DMS153 treated with DMSO at 0.1 percent for 48 hours (cell line): ENCODE results near the gene CACNA2D2.

Source experiments
- DNase-seq: peaks from one replicate; lab custom pipeline; 2025; ENCODE audit not compliant: unreplicated experiment; lab: John Stamatoyannopoulos, UW

The CACNA2D2 gene

DNA sequence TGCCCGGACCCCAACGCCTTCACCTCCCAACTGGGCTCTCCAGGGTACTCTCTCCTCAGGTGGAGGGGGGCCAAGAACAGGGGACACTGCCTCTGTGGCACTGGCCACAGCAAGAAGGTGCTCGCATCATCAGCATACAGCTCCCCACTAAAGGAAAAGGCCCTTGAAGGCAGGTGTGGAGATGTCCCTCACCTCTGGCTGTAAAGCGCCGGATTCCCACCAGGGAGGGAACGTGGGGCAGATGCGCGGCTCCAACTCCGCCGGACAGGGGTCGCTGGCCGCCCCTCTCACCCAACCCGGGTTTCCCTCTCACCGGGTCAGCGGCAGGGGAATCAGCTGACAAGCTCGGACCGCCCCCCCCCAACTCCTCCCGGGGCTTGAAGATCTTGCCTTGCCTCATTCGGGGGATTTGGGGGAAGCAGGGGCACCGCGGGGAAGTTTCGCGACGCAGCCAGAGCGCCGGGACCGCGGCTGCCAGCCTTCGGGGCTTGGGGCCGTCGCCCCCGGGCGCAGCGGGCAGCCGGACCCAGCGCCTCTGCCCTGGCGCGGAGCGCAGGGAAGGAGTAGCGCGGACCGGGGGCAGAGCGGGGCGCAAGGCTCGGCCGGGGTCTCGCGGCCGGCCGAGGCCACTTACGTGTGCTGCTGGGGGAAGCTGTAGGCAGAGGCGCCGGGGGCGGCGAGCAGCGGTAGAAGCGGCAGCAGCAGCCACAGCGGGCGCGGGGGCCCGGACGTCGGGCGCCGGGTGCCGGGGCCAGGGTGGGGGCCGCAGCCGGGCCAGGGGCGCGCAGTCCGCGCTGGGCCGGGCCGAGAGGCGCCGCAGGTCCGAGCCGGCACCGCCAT is 630 bp downstream of the CACNA2D2 start:
- no peak for DNase-seq

DNA sequence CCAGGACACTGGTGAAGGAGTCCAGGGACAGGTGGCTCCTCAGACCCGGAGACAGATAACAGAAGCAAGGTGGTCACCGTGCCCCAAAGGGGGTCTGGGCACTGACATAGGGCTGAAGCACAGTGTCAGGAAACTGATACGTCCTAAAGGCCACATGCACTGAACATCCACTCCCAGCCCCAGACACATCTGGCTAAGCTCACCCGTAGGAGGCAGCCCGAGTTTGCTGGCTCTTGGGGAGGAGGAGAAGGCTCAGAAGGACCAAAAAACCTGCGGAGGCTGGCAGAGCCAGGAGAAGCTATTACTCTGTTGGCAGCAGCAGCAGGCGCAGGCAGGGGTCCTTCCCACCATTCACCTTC is 1.2 kb downstream of the CACNA2D2 start:
- no peak for DNase-seq

DNA sequence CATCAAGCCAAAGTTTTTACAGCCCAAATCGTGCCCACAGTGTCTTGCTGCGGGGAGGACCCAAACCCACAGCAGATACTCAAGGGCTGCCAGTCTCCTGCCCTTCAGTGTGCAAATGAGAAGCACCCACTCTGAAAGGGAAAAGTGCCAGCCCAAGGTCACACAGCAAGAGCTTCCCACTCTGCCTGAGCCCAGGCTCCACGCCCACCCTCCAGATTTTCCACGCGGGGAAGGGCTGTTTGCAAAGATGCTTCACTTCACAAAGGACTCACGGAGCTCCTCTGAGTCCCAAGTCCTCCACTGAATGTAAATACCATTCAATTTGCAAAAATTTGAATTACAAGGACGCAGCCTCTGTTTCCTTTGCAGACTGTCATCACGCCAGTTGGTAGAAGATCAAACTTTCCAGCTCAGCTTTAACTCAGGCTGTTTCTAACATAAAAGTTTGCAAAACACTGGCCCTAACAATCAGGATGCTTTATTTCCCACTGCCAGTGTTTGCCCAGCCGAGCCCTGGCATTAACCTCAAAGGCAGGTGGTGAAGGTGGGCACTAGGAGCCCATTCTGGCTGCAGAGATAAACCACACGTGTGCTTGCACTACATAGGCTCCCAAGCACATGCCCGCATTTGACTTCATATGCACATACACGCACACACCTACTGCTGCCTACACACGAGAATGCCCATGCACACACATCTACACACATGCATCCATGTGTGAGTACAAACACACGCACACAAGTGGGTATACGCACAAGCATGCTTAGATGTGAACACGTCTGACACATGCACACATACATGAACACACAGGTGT is 7.6 kb downstream of the CACNA2D2 start:
- no peak for DNase-seq

DNA sequence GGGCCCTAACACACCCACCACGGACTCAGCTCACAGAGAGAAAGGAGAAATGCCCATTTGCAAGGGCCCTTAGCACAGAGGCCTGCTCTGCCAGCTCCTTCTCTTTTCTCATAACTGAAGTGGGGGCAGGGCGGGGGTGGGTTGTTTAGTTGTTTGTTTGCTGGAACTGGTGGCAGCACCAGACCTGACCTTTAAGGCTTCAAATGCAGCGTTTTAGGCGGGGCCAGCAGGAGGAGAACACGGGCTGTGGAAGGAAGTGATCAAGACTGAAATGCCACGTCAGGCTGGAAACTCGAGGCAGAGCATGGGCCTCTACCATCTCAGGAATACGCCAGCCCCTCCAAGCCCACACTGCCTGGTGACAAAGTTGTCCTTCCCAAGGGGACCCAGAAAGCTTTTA is 9.3 kb downstream of the CACNA2D2 start:
- DNase-seq: no peak

DNA sequence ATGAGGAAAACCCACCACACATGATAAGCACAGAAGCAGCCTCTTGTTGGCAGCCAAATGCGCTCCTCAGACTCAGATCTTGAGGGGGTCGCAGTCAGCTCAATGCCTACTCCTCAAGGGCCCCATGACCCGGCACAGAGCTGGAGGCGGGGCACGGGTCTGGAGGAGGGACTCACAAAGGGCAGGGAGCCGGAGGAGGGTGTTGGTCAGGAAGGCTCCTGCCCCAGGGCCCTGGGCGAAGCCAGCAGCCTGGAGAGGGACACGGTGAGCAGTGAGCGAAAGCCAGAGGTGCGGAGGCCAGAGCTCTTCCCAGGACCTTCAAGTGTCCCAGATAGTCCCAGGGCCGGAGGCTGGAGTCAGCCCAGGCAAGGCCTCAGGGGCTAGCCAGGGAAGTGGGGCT is 9.8 kb downstream of the CACNA2D2 start:
- DNase-seq: no peak

DNA sequence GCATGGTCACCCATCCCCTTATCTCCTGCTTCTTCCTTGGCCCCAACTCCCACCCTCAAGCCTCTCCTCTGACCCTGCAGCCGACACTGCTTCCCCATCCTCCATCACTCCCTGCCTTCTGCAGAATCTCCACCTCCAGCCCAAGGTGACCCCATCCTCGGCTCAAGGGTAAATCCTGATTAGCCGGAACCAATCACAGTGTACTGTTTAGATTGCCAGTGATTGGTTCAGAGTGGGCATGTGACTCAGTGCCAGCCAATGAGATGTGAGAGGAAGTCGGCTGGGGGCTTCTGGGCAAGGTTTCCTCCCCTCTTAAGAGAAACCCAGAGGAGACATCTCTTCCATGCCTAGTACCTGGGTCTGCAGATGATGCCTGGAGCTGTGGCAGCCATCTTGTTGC is 10.3 kb downstream of the CACNA2D2 start:
- no peak for DNase-seq

DNA sequence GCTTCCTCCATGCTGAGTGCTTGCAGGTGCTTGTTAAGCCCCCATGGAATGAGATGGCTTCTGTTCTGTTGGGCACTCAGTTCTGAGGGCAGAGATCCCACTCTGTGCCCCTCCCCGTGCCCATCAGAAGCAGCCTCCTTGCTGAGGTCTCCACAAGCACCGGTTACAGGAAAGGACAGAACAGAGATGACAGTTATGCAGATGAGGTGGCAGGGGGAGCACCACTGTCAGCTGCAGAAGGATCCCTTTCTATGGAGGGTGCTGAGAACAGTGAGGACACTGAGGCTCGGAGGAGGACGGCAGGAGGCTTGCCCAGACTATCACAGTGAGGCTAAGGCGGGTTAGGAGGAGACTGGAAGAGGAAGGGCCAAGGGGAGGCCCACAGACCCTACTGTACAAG is 12.4 kb downstream of the CACNA2D2 start:
- no peak for DNase-seq

DNA sequence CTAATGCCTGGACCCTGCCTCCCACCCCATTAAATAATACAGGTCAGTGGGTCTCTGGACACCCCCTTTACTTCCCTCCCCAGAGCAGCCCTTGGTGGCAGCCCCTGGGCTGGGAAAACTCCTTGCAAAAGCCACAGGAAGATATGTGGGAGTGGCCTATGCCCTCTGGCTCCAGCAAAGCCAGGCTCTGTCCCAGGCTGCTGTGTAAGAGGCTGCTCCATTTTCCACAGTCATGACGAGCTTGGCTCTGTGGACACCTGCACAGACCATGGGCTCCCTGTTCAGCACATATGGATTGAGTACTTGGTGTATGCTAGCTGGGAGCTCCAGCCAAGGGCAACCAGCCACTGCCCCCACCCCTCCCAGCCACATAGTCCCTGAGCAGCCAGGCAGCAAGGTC is 13.0 kb downstream of the CACNA2D2 start:
- DNase-seq: no peak

DNA sequence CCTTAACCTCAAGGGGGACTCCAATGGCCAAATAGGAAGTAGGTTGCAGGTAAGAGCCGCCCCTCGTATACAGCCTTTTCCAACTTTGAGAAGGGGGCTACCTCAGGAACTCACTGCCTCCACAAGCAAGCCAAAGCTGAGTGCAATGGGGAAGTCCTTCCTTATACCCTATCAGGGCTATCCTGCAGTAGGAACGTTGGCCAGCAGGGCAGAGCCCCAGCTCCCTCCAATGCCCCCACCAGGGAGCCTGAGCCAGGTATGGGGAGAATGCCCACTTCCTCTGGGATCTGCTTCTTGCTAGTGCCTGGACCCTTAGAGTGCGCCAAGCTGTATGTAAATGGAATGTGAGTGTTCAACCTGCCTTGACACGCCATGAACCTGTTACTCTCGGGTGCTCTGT is 16.3 kb downstream of the CACNA2D2 start:
- no peak for DNase-seq

DNA sequence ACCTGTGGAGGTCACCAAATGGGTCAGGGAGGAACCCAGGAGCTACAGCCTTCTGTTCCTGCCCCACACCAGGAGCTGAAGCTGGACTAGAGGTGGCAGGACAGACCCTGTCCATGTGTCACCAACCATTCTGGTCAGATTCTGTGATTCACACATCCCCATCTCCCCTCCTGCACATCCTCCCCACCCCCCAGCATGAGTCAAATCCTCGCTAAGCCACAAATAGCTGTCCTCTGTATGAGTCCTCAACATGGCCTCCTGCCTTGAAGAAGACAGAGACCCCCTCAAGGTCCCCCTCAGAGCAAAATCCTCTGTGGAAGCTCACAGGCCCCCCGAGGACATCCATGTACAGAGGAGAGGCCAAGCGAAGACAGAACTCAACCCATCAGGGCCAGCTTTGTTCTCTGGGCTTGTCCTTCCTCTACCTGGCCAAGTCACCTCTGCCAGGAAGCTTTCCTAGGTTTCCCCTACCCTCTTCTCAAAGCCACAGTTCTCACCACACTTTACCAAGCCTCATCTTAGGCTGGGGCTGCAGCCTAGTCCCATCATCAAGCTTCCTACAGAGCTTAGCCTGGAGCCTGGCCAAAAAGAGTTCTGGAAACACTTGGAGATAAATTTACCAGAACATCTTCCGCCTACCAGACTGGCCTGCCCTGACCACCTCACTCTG is 17.1 kb downstream of the CACNA2D2 start:
- no peak for DNase-seq

DNA sequence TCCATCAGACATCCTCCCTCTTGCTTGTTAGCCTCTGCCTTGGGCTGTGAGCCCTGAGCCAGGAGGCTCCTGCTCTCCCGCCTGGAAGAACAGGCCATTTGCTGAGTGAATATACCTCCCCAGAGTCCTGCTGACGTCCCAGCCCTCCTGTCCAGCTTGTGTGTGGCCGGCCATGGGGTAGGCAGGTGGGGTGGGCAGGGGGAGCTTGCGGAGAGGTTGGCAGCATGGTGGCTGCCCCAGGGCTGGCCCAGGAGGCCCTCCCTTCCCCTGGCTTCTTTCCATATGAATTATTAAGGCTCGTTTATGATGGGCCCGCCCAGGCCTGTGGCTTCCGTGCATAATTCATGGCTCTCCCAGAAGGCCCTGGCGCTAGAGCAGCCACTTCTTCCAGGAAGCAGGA is 18.7 kb downstream of the CACNA2D2 start:
- no peak for DNase-seq

DNA sequence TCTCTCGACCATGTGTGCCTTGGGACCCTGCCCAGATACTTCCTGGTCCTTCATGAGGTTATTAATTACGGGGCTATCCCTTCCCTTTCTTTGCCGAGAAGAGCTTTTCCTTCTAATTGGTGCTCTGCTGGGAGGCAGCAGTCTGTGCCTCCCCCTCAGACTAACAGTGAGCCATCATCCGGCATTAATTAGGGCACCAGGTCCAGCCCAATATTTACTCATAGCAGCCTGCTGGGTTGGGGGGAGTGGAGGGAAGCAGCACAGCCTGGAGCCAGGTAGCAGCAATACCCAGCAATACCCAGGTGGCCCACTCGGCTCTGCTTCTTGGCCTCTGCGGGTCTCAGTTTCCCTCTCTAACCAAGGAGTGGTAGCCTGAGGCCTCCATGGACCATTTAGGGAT is 20.1 kb downstream of the CACNA2D2 start:
- DNase-seq: no peak

DNA sequence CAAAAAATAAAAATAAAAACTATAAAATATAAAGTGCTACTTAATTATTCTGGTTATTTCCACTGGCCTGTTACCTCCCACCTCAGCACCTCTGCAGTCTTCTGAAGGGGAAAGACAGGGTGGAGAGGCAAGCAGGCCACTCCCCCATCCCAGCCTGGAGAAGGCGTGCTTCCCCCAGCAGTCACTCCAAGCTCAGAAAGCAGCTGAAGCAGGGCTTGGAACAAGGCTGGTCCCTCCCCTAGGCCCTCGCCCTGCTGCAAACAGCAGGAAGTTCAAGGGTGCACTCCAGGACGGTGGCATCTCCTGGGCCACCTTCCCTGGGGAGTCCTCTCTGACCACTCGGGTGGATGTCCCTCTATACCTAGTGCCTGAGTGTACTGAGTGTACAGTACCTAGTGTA is 21.4 kb downstream of the CACNA2D2 start:
- no peak for DNase-seq

DNA sequence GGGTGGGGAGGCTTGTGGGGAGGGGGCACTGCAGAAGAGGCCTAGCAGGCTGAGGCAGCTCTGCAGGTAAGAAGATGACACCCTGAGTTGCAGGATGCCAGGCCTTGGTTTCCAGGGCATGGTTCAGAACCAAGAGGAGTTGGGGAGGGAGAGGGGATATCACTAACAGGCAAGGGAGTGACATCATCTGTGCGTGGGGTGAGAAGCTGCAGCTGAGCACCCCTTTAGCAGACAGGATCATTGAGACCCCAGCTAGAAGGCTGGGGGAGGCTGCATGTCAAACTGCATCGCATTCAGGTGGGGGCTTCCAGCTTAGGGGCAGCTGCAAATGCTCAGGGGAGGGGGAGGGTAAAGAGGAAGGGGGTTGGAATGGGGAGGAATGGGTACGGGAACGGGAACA is 23.0 kb downstream of the CACNA2D2 start:
- no peak for DNase-seq

DNA sequence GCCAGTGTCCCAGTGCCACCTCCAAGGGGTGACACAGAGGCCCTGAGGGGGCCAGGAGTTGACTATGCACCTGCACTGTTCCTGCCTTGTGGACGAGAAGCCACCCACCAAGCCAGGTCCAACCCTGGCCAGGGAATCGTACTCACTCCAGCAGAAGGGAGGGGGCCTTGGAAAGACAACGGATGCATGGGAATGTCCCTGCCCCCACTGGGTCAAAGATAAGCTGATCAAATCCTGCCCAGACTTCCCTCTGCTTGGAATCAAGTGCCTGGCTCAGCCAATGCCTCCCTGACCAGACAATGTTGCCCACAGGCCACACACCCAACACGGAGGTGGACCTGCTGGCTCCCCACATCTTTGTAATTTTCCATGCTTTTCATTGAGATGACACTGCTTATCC is 23.9 kb downstream of the CACNA2D2 start:
- no peak for DNase-seq

DNA sequence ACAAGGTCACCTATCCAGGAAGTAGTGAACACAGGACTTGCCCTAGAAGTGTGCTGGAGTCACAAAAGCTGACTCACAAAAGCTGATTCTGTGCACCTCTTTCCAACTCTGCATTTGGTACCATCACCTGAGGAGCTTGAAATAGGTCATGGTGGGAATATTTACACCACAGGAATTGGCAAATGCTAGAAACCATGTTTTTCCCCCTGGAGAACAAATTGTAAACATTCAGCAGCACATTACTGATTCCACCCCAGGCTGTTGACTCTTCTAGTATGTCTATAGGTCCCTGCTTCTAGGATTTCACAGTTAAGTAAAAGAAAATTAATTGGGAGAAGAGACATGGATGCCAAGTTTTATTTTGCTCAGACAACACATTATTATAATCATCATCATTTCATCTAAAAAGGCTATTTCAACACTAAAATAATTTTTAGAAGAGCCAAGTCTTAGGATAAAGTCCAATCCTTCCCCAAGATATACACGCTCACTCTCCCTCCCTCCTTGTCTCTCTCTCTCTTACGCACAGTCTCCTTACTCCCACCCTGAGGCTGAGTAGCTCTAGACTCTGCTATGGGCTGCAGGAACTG is 24.7 kb downstream of the CACNA2D2 start:
- no peak for DNase-seq

DNA sequence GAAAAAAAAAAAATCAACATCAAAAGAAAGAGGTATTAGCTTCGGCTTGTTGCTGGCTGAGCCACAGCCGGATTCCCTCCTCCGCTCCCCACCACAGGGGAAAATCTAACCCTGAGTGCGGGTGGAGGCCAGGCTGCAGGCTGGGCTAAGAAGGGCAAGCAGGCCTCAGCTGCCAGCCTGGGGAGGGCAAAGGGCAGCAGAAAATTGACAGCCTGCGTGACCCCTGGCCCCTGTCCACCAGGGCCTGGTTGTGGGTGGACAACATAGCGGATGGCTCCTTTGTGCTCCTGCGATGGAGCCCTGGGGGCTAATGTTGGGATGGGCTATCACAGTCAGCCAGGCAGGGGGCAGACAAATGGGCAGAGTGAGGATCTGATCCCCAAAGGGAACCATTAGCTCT is 25.4 kb downstream of the CACNA2D2 start:
- DNase-seq: no peak

DNA sequence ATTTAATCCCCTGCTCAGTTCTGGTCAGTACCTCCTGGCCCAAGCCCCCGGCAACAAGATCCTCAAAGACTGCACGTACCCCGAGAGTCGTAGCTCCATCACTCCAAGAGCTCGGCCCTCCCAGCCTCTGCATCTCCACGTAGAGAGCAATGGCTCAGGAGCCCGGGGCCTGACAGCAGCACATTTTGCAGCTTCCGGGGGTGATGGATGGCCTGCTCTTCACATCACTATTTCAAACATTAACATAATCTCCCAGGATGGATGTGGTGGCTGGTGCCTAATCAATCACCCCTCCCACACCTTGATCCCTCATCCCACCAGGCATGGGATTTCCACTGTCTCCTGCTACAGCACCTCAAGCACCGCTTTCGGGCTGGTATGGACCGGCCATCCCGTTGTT is 28.1 kb downstream of the CACNA2D2 start:
- no peak for DNase-seq

DNA sequence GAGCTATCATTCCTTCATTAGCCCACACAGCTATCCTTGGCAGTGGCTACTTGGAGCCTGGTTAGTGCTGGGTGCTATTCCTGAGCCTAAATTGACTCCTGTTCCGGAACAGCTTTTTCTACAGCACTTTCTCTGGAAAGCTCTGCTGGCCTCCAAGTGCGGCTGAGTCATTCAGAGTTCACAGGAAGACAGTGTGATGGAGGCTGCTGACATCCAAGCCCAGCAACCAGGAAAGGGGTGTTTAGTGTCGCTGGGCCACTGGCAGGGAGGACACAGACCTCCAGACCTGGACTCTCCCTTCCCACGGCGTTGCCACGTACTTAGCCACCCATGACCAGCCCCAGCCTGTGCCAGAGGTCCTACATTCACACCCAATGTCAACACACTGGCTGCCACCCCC is 28.7 kb downstream of the CACNA2D2 start:
- no peak for DNase-seq

DNA sequence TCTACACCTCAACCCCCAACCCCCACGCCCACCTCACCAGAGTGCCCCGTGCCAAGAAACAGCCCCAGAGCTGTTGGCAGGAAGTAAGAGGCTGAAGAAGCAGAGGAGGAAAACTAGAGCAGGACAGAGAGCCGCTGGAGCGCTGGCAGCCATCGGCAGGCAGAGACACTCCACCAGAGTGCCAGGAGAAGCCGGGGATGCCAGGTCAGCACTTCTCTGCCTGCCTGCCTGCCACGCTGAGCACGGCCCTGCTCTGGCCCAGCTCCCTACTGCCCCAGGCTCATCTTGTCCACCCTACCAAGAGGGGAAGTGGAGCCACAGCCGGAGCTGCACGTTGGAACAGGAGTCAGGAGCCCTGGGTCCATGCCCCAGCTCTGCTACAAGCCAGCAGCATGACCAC is 29.7 kb downstream of the CACNA2D2 start:
- no peak for DNase-seq

DNA sequence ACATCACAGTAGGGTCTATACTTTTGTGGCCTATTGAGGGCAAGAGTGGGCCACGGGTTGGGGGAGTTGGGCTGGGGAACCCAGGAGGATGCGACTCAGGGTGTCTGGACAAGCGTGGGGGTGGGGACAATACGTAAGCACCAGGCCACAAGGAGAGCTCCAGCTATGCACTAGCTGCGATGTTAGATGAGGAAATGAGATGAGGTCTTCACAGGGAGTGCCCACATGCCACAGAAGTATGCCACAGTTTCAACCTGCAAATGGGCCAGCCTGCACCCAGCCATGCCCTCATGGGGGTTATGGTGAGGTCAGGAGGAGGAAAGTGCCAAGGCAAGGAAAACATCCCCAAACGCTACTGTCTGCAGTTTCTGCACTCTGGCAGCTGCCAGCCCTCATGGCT is 30.5 kb downstream of the CACNA2D2 start:
- no peak for DNase-seq

DNA sequence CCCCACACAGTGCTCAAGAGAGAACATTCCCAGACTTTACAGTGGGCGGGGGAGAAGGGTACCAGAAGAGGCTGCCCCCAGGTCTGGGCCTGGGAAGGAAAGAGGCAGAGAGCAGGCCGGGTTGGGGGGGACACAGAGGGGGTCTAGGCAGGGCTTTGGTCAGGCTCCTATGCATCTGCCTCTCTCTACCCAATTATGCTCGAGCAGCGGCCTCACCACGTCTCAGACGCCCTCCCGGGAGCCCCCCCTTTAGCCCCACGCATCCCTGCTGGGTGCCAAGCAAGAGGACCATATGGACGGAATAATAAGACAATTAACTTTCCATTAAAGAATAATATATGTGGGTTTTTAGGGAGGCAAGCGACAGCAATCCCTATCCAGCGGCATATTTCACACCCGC is 32.8 kb downstream of the CACNA2D2 start:
- DNase-seq: no peak
